Measurements from ENCODE around the gene YPEL3. TPM values are rescaled to one million over a fixed set of nuclear protein-coding genes. Genes with fewer than 3 reads are reported as not detected.
A peak's percentile ranks its signal among the peaks of the same experiment; 100 is the strongest.

Gene YPEL3
- total RNA-seq, 2 experiments from 2014 or later, result 32.5 to 36.9 TPM

DNA sequence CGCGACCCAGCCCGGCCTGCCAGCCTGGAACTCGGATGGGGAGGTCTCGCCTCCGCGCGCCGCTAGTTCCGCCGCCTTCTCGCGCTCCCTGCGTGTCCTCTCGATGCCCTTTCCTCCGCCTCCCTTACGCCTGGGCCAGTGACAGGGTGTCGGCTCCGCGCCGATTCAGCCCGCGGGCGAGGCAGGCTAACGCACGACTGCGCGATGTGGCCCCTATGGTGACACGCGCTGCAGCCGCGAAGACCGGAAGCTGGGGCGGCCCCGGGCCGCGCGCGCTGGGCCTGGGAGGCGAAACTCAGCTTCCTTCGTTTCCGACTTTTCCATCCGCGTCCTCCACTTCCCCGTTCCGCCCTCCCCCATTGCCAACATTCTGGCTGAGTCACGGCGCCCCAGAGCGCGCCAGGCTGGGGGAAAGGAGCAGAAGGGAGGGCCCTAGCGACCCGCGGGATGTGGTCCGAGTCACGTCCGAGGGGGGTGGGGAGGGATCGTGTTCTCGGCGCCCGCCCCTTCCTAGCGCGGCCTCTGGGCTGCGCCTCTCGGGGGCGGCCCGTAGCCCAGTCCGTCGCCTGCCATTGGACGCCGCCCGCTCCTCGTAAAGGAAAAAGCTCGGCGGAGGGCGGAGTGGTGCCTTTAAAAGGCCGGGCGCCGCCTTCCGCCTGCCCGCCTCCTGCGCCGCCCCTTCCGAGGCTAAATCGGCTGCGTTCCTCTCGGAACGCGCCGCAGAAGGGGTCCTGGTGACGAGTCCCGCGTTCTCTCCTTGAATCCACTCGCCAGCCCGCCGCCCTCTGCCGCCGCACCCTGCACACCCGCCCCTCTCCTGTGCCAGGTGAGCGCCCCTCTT is 30.7 kb downstream of the YPEL3 start, which contains the start of gene ALDOA:
Gene ALDOA (plus strand): TSS at position 659 of the 841 bp plus-strand sequence. CDS start 1,138 bp downstream, outside the sequence.
- Mint-ChIP-seq H3K9me3 (no peaks in the 10 kb centered on the region), H3K27ac (peak within 1 kb of the TSS; percentile 99), H3K4me1 (ENCODE audit: low read depth) (peaks cover 34% of the 10 kb centered on the region), H3K27me3 (no peaks in the 10 kb centered on the region), H3K36me3 (peaks cover 50% of the 10 kb centered on the region), H3K4me3 (peak within 1 kb of the TSS; percentile 97)
- ChIA-PET CTCF (interaction anchor here (0.7 to 4.4 kb wide), 9 partner anchors 10 to 122 kb away, joined by 3 to 43 read pairs (median 5); partner anchors contain the start of genes PPP4C and TBX6), POLR2A (interaction anchor here (0.7 to 5.3 kb wide), 19 partner anchors 10 to 593 kb away, joined by 3 to 48 read pairs (median 4); partner anchors contain the start of genes CORO1A, FBRS, KCTD13 and MAPK3)
- peak; percentile 98 for DNase-seq
- intact Hi-C loops (cut with micrococcal nuclease), result loop anchor here (1.0 to 10.0 kb wide), 6 partner anchors 10 to 589 kb away; partner anchors contain the start of genes FBRS, MAZ, PPP4C and PRR14

DNA sequence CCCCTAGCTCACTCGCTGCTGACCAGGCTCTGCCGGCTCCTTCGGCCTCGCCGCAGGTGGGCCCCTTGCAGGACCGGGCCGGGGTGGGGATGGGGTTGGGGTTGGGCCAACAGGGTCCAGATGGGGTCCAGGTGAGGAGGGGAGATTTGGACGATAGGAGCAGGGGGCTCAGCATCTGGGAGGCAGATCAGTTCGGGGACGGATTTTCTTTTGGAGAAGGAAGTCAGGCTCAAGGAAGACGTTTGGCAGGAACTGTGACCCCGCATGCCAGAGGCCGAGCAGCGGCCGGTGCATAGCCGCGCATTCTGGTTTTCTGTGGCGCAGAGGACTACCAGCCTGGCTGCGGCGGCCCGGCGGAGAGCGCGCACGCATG is 31.3 kb downstream of the YPEL3 start:
- Mint-ChIP-seq H3K4me3 (peak overlapping the region; percentile 97), H3K27ac (peak overlapping the region; percentile 99), H3K36me3 (peaks cover 44% of the 10 kb centered on the region), H3K9me3 (no peaks in the 10 kb centered on the region), H3K27me3 (no peaks in the 10 kb centered on the region), H3K4me1 (ENCODE audit: low read depth) (peaks cover 32% of the 10 kb centered on the region)
- intact Hi-C loops (cut with micrococcal nuclease), result loop anchor here (1.0 to 10.0 kb wide), 6 partner anchors 11 to 590 kb away; partner anchors contain the start of genes FBRS, MAZ, PPP4C and PRR14
- POLR2A ChIA-PET, result interaction anchor here (0.7 to 5.3 kb wide), 13 partner anchors 10 to 353 kb away, joined by 3 to 48 read pairs (median 4); partner anchors contain the start of genes CORO1A, MAPK3, PPP4C and TBX6
- CTCF ChIA-PET, result interaction anchor here (0.7 to 4.4 kb wide), 7 partner anchors 9 to 123 kb away, joined by 3 to 43 read pairs (median 15); partner anchors contain the start of genes PPP4C and TBX6
- no peak for DNase-seq

DNA sequence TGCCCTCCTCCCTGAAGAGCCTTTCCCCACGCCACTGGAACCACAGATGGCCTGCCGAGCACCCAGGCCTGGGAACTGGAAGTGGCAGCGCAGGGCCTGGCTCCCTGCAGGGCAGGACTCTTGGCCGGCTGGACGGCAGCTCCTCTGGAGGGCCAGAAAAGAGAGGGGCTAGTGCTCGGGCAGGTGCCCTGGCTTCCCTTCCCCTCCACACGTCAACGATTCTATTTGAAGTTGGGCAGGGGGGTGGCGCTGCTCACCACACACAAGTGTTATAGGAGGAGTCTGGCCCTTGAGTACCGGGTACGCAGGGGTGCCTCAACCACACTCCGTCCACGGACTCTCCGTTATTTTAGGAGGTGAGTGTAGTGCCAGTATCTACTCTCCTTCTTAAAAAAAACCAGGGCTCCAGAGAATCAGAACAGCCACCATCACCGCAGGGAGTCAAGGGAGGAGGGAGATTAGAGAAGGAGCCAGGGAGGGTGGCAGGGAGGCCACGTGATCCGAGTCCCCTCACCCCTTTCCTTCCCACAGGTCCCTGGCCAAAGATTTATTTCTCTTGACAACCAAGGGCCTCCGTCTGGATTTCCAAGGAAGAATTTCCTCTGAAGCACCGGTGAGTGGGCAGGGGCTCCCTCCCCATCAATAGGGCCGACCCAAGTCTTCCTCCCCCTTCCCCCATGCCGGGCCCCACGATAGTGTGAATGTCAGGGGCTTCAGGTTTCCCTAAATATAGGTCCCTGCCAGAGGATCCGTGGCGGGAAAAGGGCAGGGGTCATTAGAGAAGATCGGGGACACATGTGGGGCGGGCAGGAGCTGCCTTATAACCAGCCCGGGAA is 31.9 kb downstream of the YPEL3 start:
- H3K9me3 Mint-ChIP-seq, result no peaks in the 10 kb centered on the region
- H3K27ac Mint-ChIP-seq, result peak overlapping the region; percentile 99
- H3K36me3 Mint-ChIP-seq, result peaks cover 38% of the 10 kb centered on the region
- peaks cover 27% of the 10 kb centered on the region for H3K4me1 Mint-ChIP-seq (ENCODE audit: low read depth)
- intact Hi-C loops (cut with micrococcal nuclease), result loop anchor here (2.0 to 10.0 kb wide), 2 partner anchors 319 to 591 kb away; partner anchors contain the start of genes FBRS, PRR14 and SEPTIN1
- no peaks in the 10 kb centered on the region for H3K27me3 Mint-ChIP-seq
- DNase-seq, result peak; percentile 84
- POLR2A ChIA-PET, result interaction anchor here (1.0 to 5.3 kb wide), 4 partner anchors 9 to 122 kb away, joined by 4 to 48 read pairs (median 22); partner anchors contain the start of gene TBX6
- H3K4me3 Mint-ChIP-seq, result peak overlapping the region; percentile 97
- CTCF ChIA-PET, result interaction anchor here (0.8 to 3.6 kb wide), 7 partner anchors 9 to 48 kb away, joined by 3 to 33 read pairs (median 7); partner anchors contain the start of gene TBX6

DNA sequence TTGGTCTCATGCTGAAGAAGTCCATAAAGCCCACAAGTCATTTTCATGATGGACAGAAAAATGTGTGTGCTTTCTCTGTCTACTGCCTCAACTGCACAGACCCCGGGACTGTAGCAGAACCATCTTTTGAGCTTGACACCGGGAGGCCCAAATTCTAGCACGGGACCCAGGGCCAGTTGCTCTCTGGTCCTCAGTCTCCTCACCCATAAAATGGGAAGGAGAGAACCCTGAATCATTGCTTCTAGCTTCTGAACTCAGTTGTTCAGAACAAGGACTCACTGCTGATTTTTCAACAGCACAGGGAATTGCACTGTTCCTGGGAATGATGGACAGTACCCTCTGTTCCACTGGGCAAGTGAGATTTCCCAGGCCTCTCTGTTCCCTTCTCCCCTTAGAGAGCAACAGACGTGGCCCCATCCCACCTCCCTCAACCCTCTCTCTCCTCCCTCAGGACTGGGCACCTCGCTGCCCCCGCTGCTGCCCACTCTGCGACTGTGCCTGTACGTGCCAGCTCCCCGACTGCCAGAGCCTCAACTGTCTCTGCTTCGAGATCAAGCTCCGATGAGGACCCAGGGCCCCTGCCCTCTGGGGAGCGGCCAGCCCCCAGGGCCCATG is 32.6 kb downstream of the YPEL3 start:
- Mint-ChIP-seq H3K4me3 (peak overlapping the region; percentile 97), H3K36me3 (peaks cover 31% of the 10 kb centered on the region), H3K4me1 (ENCODE audit: low read depth) (peaks cover 20% of the 10 kb centered on the region), H3K27ac (peak overlapping the region; percentile 99), H3K27me3 (no peaks in the 10 kb centered on the region), H3K9me3 (no peaks in the 10 kb centered on the region)
- POLR2A ChIA-PET, result interaction anchor here (3.2 to 5.3 kb wide), 2 partner anchors 9 to 28 kb away, joined by 35 to 48 read pairs; partner anchors contain the start of gene TBX6
- DNase-seq, result no peak
- CTCF ChIA-PET, result interaction anchor here (0.6 to 3.6 kb wide), 7 partner anchors 8 to 851 kb away, joined by 3 to 33 read pairs (median 7); partner anchors contain the start of gene TBX6
- intact Hi-C loops (cut with micrococcal nuclease), result loop anchor here (10.0 kb wide), 1 partner anchor 591 kb away; the partner anchor contains the start of genes FBRS and PRR14

DNA sequence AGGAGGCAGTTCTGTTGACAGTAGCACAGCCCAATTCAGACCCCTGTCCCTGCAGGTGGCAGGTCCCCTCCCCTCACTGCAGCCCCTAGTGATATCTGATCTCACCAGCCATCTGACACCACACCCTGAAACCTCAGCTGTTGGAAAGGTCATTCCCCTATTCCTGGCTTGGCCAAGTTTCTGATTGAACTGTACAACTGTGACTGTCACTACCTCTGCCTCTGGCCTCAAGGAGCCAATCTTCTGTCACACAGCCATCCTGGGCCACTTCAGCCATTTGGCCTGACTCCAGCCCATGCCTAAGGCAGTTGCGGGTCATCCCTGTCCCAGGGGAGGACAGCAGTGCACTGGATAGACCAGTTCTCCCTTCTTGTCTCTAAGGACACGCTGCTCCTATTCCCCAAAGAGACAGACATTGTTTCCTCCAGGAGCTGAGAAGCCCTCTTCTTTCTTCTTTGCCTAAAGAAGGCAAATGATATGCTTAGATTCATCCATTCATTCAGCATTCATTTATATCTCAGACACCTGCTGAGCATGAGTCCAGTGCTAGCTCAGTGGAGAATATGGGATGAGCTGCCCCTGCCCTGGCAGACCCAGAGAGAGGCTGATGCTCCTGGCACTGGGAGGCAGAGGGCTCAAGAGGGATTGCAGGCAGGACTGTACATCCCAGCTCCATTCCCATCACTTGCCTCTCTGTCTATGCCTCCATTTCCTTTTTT is 35.0 kb downstream of the YPEL3 start:
- peaks cover 7% of the 10 kb centered on the region for H3K4me1 Mint-ChIP-seq (ENCODE audit: low read depth)
- peaks cover 10% of the 10 kb centered on the region for H3K36me3 Mint-ChIP-seq
- POLR2A ChIA-PET, result no interaction called here
- H3K27me3 Mint-ChIP-seq, result no peaks in the 10 kb centered on the region
- H3K27ac Mint-ChIP-seq, result no peak overlapping the region
- intact Hi-C loops (cut with micrococcal nuclease), result loop anchor here (10.0 kb wide), 1 partner anchor 594 kb away; the partner anchor contains the start of genes FBRS and PRR14
- H3K4me3 Mint-ChIP-seq, result no peak overlapping the region
- CTCF ChIA-PET, result no interaction called here
- H3K9me3 Mint-ChIP-seq, result no peaks in the 10 kb centered on the region
- no peak for DNase-seq

DNA sequence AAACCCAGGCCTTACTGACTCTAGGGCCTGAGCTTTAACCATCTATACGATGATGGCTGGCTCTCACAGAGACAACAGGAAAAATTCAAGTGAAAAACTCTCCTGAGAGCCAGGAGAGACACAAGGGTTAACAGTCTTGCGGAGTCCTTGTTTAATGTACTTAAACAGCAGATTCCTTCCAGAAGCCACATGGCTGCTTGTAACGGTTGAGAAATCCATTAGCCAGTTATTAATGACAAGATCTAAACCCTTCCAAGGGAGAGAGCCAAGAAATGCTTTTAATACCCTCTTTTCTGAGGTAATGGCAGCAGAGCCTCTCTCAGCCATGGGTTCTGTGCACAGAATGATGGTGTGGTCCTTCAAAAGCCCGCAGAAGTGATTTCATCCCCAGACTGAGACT is 35.7 kb downstream of the YPEL3 start:
- Mint-ChIP-seq H3K4me3 (no peak overlapping the region), H3K27me3 (no peaks in the 10 kb centered on the region), H3K9me3 (no peaks in the 10 kb centered on the region), H3K27ac (no peak overlapping the region), H3K4me1 (ENCODE audit: low read depth) (peaks cover 11% of the 10 kb centered on the region), H3K36me3 (peaks cover 6% of the 10 kb centered on the region)
- CTCF ChIA-PET, result no interaction called here
- POLR2A ChIA-PET, result no interaction called here
- intact Hi-C loops (cut with micrococcal nuclease), result loop anchor here (10.0 kb wide), 1 partner anchor 594 kb away; the partner anchor contains the start of genes FBRS and PRR14
- no peak for DNase-seq

DNA sequence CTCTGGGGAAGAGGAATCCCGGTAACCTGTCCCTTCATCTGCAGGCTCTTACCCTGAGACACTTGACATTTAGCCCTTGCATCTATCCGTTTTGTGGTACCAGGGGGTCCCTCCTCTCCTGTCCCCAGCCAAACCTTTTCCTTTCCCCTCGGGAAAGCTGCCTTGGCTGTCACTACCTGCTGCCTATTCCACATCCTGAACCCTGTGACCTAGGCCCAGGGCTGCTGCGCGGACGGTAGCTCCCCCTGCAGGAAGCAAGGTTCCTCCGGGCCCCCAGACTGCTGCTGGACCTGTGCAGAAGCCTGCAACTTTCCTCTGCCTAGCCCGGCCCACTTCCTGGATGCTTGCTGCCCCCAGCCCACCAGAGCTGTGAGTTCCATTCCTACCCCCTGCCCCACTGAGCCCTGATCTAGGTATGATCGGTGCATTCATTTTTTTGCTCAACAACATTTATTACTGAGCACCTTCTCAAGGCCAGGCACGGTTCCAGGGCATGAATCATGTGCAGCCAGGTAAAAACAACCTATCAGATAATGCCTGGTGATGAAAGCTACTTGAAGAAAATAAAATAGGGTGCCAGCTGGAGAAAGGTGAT is 41.0 kb downstream of the YPEL3 start:
- H3K36me3 Mint-ChIP-seq, result no peaks in the 10 kb centered on the region
- intact Hi-C loops (cut with micrococcal nuclease), result loop anchor here (5.0 kb wide), 1 partner anchor 37 kb away; the partner anchor contains the start of gene TBX6
- ChIA-PET POLR2A (interaction anchor here (0.6 to 5.0 kb wide), 7 partner anchors 10 to 247 kb away, joined by 3 to 48 read pairs (median 4); partner anchors contain the start of genes ALDOA, HIRIP3, INO80E and TBX6), CTCF (interaction anchor here (0.6 to 3.3 kb wide), 21 partner anchors 10 to 392 kb away, joined by 3 to 33 read pairs (median 5); partner anchors contain the start of genes ALDOA, C16orf92, CDIPT and PPP4C)
- no peaks in the 10 kb centered on the region for H3K9me3 Mint-ChIP-seq
- peak overlapping the region; percentile 79 for H3K27ac Mint-ChIP-seq
- no peaks in the 10 kb centered on the region for H3K27me3 Mint-ChIP-seq
- DNase-seq, result peak; percentile 76
- peak overlapping the region; percentile 42 for H3K4me3 Mint-ChIP-seq
- peaks cover 28% of the 10 kb centered on the region for H3K4me1 Mint-ChIP-seq (ENCODE audit: low read depth)

DNA sequence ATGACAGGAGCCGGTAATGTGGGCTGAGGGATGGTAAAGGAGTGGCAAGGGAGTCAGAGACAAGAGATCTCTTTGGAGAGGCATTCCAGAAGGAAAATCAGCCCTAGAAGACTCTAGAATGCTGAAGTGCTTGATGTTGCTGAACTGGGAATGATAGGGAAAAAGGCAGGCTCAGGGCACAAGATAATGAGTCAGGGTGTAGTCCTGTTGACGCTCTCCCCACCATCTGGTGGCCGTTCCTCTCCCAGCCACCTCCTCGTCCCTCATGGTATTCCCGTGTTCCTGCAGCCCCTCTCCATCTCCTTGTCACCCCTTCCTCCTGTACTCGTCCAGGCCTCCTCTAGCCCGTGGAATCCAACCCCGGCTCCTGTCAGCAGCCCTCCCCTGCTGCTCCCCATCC is 41.6 kb downstream of the YPEL3 start:
- intact Hi-C loops (cut with micrococcal nuclease), result loop anchor here (5.0 kb wide), 1 partner anchor 38 kb away; the partner anchor contains the start of gene TBX6
- H3K36me3 Mint-ChIP-seq, result no peaks in the 10 kb centered on the region
- no peak for DNase-seq
- peak overlapping the region; percentile 42 for H3K4me3 Mint-ChIP-seq
- H3K4me1 Mint-ChIP-seq (ENCODE audit: low read depth), result peaks cover 28% of the 10 kb centered on the region
- no peaks in the 10 kb centered on the region for H3K27me3 Mint-ChIP-seq
- H3K9me3 Mint-ChIP-seq, result no peaks in the 10 kb centered on the region
- no peak overlapping the region for H3K27ac Mint-ChIP-seq
- CTCF ChIA-PET, result interaction anchor here (0.6 to 3.3 kb wide), 11 partner anchors 9 to 355 kb away, joined by 3 to 33 read pairs (median 8); partner anchors contain the start of genes ALDOA, TBX6 and TLCD3B
- POLR2A ChIA-PET, result interaction anchor here (1.3 to 5.0 kb wide), 3 partner anchors 11 to 246 kb away, joined by 3 to 48 read pairs (median 5); partner anchors contain the start of gene ALDOA

DNA sequence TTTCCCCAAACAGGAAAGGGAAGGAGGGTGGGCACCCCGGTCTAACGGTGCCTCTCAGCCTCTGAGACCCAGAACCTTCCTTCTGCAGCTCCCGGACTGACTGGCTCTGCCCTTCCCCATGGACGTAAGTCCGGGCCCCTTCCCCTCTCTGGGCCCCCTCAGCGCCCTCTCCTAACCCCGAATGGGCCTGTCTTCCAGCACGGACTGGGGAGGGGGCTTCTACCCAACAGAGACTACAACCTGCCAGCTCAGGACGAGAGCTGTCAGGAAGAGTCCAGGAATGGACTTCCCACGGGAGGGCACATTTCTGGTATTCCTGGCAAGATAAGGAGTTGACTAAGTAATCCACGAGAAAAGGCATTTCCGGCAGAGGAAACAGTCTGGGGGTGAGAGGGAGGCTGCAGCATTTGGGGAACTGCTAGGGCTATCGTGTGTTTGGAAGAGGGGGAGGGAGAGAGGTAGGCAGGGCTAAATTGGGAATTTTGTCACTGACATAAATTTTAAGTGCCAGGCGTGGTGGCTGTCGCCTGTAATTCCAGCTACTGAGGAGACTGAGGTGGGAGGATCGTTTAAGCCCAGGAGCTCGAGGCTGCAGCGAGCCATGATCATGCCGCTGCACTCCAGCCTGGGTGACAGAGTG is 42.5 kb downstream of the YPEL3 start:
- Mint-ChIP-seq H3K4me1 (ENCODE audit: low read depth) (peaks cover 28% of the 10 kb centered on the region), H3K4me3 (peak overlapping the region; percentile 86), H3K27me3 (no peaks in the 10 kb centered on the region), H3K9me3 (no peaks in the 10 kb centered on the region), H3K27ac (no peak overlapping the region), H3K36me3 (no peaks in the 10 kb centered on the region)
- intact Hi-C loops (cut with micrococcal nuclease), result loop anchor here (1.0 to 5.0 kb wide), 2 partner anchors 12 to 39 kb away; partner anchors contain the start of genes ALDOA and TBX6
- no peak for DNase-seq
- ChIA-PET POLR2A (interaction anchor here (1.0 to 5.0 kb wide), 4 partner anchors 11 to 236 kb away, joined by 3 to 48 read pairs (median 3); partner anchors contain the start of gene ALDOA), CTCF (interaction anchor here (0.9 to 3.3 kb wide), 8 partner anchors 10 to 233 kb away, joined by 3 to 25 read pairs (median 8); partner anchors contain the start of genes ALDOA, MVP, TBX6 and TLCD3B)
